ENCODE results near the gene TMEM63B.
"Not testable (repeated sequence)": the region's sequence is repeated elsewhere in the genome, so short reads cannot be mapped to it uniquely, and the experiment has no call there.

Gene TMEM63B

DNA sequence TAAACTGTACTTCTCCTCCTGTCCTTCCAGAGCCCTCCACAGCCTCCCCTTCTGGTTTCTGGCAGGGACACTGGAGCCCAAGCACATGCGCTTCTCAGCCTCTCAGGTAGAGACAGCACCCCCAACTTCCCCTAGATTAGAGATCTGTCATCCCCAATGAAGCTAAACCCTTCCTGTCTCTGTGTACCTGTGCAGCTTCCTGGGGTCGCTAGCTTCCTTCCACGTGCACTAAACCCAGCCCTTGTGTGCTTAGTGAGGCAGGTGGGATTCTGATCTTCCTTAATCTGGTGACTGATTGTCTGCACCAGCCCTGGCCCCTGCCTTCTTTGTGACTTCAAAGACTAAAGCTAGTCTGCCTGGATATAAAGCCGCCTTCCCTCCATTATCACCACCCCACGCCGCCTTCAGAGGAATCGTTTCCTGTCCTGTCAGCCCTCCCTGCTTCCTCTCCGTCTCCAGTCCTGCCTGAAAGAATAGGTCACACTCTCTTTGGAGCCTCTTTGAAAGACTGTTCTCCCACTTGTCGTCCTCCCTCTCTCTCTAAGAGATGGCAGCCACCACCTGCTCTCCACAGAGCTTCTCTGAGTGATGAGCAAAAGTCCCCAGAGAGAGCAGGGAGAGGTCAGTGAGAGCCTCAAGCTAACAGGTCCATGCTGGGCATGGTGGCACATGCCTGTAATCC lies 58.7 kb downstream of the TMEM63B start:
- no peak overlapping the region for H3K4me3 Mint-ChIP-seq
- H3K27me3 Mint-ChIP-seq, result peaks cover 14 to 16% of the 10 kb centered on the region in 2 donors
- no peak overlapping the region for H3K27ac Mint-ChIP-seq
- ATAC-seq (replicated peaks), result no peak
- no peaks in the 10 kb centered on the region for H3K36me3 Mint-ChIP-seq
- no peak for DNase-seq
- no peaks in the 10 kb centered on the region for H3K9me3 Mint-ChIP-seq
- peaks cover 0 to 4% of the 10 kb centered on the region in 2 donors for H3K4me1 Mint-ChIP-seq

DNA sequence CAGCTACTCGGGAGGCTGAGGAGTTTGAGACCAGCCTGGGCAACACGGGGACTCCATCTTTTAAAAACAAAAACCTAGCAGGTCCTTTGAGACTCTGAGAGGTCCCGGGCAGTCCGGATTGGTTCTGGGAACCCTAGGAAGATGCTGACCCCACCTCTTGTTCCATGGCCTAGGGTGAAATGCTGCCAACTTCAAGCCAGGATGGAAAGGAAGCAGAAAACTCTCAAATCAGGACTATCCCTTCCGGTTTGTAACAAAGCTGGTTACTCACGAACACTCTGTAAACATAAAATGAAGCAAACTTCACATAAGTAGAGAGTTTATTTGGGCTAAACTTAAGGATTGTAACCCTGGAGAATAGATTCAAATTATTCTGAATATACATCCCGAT lies 59.3 kb downstream of the TMEM63B start:
- Mint-ChIP-seq H3K4me3 (no peak overlapping the region), H3K36me3 (no peaks in the 10 kb centered on the region), H3K27me3 (peaks cover 14 to 16% of the 10 kb centered on the region in 2 donors), H3K27ac (no peak overlapping the region), H3K4me1 (peaks cover 0 to 4% of the 10 kb centered on the region in 2 donors), H3K9me3 (no peaks in the 10 kb centered on the region)
- DNase-seq, result no peak
- ATAC-seq (replicated peaks), result no peak

DNA sequence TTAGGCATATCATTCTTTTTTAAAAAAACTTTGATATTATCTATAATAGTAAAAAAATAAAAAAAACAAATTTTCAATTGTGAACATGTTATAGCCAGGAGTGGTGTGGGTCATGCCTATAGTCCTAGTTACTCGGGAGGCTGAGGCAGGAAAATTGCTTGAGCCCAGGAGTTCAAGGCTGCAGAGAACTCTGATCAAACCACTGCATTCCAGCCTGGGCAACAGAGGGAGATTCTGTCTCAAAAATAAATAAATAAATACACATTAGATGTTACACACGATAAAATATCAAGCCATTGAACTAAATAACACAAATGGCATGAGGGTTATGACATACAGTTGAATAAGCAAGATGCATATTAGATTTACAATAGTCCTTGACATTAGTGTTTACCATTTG lies 61.5 kb downstream of the TMEM63B start:
- ATAC-seq (replicated peaks) (no peak), DNase-seq (no peak)
- Mint-ChIP-seq H3K27ac (no peak overlapping the region), H3K36me3 (no peaks in the 10 kb centered on the region), H3K4me1 (peaks cover 0 to 4% of the 10 kb centered on the region in 2 donors), H3K4me3 (no peak overlapping the region), H3K27me3 (peaks cover 27 to 33% of the 10 kb centered on the region in 2 donors), H3K9me3 (no peaks in the 10 kb centered on the region)

DNA sequence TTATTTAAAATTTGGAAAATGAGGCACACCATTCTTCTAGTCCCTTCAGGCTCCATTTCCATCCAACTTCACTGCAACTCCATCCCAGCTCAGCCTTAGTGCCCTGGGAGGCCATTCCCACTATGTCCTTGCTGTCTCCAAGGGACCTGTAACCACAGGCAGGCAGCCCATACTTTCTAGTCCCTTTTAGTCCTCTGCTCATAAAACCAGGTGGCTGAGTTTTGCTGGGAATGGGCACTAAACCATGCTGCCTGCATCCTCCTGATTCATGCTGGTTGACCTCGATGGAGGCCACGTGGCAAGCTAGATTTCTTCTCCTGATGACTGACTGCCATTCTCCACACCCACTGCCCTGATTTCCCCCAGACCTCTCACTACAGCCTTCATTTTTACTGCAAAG lies 61.9 kb downstream of the TMEM63B start:
- H3K9me3 Mint-ChIP-seq, result no peaks in the 10 kb centered on the region
- peaks cover 0 to 4% of the 10 kb centered on the region in 2 donors for H3K4me1 Mint-ChIP-seq
- H3K27me3 Mint-ChIP-seq, result peaks cover 25 to 33% of the 10 kb centered on the region in 2 donors
- no peak overlapping the region for H3K4me3 Mint-ChIP-seq
- DNase-seq, result no peak
- no peak for ATAC-seq (replicated peaks)
- H3K27ac Mint-ChIP-seq, result no peak overlapping the region
- H3K36me3 Mint-ChIP-seq, result no peaks in the 10 kb centered on the region

DNA sequence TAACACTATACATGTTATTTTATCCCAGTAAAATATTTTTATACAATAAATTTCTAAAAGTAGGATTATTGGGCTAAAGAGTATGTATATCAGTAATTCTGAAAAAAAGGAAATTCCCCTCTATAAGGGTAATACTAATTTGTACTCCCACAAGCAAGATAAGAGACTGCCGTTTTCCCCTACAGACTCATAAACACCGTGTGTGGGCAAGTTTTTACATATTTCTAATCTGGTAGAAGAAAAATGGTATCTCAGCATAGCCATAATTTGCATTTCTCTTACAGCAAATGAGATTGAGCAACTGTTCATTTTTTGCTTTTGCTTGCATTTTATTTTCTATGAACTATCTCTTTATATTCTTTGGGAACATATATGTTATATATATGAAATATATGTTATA lies 63.4 kb downstream of the TMEM63B start:
- H3K9me3 Mint-ChIP-seq, result no peaks in the 10 kb centered on the region
- H3K4me1 Mint-ChIP-seq, result peaks cover 0 to 4% of the 10 kb centered on the region in 2 donors
- peak; percentile 81 to 92 for ATAC-seq (replicated peaks)
- H3K4me3 Mint-ChIP-seq, result no peak overlapping the region
- no peak for DNase-seq
- H3K27me3 Mint-ChIP-seq, result peaks cover 29 to 32% of the 10 kb centered on the region in 2 donors
- H3K27ac Mint-ChIP-seq, result no peak overlapping the region
- H3K36me3 Mint-ChIP-seq, result no peaks in the 10 kb centered on the region

DNA sequence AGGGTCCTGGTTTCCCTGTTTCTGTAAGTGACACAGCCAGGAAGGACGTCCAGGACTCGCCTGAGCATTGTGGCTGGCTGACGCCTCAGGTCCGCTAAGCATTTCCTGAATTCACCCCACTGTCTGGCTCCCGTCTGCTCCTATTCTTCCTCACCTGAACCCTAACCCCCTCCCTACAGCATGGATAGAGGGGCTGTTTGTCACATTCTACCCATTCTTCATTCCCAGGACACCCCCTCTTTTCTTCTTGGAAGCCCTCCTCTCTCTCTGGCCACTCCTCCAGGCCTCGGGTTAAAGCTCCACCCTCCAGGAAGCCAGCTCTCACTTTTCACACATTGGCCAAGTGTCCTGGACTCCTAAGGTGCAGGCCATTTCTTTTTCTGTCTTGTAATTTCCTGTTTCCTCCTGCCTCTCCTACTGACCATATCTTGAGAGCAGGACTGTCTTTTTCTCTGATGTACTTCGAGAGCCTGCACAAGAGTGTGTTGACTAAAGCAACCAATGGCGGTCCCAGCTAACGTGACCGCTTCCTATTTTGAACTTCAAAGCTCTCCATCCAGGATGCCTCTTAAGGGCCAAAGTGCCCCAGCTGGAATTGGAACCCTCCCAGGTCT lies 65.2 kb downstream of the TMEM63B start:
- DNase-seq (no peak), ATAC-seq (replicated peaks) (no peak)
- no peaks in the 10 kb centered on the region for H3K4me1 Mint-ChIP-seq
- no peaks in the 10 kb centered on the region for H3K36me3 Mint-ChIP-seq
- no peak overlapping the region for H3K4me3 Mint-ChIP-seq
- peaks cover 20 to 21% of the 10 kb centered on the region in 2 donors for H3K27me3 Mint-ChIP-seq
- no peaks in the 10 kb centered on the region for H3K9me3 Mint-ChIP-seq
- no peak overlapping the region for H3K27ac Mint-ChIP-seq

DNA sequence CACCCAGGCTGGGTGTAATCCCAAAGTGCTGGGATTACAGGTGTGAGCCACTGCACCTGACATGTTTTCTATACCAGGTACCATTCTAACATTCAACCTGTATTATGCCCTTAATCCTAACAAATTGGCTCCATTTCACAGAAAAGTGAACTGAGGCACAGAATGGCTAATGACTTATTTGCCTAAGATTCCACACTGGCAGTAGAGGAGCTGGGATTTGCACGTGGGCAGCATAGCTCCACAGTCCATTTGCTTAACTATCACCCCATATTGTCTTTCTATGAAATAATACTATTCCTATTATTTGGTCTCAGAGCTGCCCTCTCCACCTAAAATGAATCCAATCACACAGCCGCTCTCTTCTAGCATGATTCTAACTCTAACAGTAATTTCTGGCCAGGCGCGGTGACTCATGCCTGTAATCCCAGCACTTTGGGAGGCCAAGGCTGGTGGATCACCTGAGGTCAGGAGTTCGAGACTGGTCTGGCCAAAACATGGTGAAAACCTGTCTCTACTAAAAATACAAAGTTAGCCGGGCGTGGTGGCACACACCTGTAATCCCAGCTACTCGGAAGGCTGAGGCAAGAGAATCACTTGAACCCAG lies 66.1 kb downstream of the TMEM63B start:
- Mint-ChIP-seq H3K27ac (no peak overlapping the region), H3K27me3 (peaks cover 20 to 21% of the 10 kb centered on the region in 2 donors), H3K9me3 (no peaks in the 10 kb centered on the region)

DNA sequence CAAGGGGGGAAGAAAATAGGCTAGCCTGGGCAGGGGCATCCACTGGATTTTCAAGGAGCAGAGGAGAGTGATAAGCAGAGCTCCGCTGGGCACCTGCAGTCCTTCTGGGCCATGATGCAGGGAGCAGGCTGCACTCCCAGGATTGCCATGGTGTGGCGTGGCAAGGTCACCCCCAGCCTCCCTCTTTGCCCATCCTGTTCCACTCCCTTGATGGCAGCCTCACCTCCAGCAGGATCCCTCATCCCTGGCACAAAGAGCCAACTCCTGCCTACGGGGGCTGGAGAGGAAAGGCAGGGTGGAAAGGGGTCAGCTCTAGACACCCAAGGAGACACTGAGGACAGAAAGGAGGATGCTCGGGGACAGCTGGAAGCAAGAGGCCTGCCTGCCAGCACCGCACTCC lies 67.0 kb downstream of the TMEM63B start:
- Mint-ChIP-seq H3K9me3 (no peaks in the 10 kb centered on the region), H3K4me3 (no peak overlapping the region), H3K4me1 (no peaks in the 10 kb centered on the region), H3K36me3 (no peaks in the 10 kb centered on the region), H3K27ac (no peak overlapping the region), H3K27me3 (peaks cover 20 to 21% of the 10 kb centered on the region in 2 donors)
- ATAC-seq (replicated peaks) (no peak), DNase-seq (no peak)

More for the DNA sequence above, 66.1 kb downstream of the TMEM63B start:
- ATAC-seq (replicated peaks) (no peak), DNase-seq (no peak)
- no peaks in the 10 kb centered on the region for H3K36me3 Mint-ChIP-seq
- H3K4me1 Mint-ChIP-seq, result no peaks in the 10 kb centered on the region
- H3K4me3 Mint-ChIP-seq, result no peak overlapping the region

DNA sequence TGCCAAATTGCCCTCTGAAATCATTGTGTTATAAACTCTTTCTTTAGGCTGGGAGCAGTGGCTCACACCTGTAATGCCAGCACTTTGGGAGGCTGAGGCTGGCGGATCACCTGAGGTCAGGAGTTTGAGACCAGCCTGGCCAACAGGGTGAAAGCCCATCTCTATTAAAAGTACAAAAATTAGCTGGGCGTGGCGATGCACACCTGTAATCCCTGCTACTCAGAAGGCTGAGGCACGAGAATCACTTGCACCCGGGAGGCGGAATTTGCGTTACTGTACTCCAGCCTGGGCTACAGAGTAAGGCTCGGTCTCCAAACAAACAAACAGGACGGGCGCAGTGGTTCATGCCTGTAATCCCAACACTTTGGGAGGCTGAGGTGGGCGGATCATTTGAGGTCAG lies 69.0 kb downstream of the TMEM63B start:
- not testable (repeated sequence) for H3K4me3 Mint-ChIP-seq

DNA sequence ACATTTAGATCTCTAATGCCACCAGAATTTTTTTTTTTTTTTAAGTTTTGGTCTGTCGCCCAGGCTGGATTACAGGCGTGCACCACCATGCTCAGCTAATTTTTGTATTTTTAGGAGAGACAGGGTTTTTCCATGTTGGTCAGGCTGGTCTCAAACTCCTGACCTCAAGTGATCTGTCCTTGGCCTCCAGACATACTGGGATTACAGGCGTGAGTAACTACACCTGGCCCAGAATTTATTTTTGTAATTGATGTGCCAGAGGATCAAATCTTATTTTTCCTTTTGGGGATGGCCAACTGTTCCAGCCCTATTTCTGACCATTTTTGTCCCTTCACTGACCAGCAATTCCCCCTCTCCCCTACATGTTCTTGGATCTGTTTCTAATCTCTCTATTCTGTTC lies 71.3 kb downstream of the TMEM63B start:
- no peaks in the 10 kb centered on the region for H3K4me1 Mint-ChIP-seq
- no peaks in the 10 kb centered on the region for H3K9me3 Mint-ChIP-seq
- H3K27me3 Mint-ChIP-seq, result peaks cover 8 to 20% of the 10 kb centered on the region in 2 donors
- H3K36me3 Mint-ChIP-seq, result no peaks in the 10 kb centered on the region
- no peak overlapping the region for H3K4me3 Mint-ChIP-seq
- ATAC-seq (replicated peaks) (no peak), DNase-seq (no peak)
- H3K27ac Mint-ChIP-seq, result no peak overlapping the region

More for the DNA sequence above, 69.0 kb downstream of the TMEM63B start:
- not testable (repeated sequence) for DNase-seq; ATAC-seq (replicated peaks); H3K36me3 Mint-ChIP-seq; H3K27ac Mint-ChIP-seq; H3K9me3 Mint-ChIP-seq; H3K4me1 Mint-ChIP-seq
- peaks cover 25 to 29% of the 10 kb centered on the region in 2 donors for H3K27me3 Mint-ChIP-seq

DNA sequence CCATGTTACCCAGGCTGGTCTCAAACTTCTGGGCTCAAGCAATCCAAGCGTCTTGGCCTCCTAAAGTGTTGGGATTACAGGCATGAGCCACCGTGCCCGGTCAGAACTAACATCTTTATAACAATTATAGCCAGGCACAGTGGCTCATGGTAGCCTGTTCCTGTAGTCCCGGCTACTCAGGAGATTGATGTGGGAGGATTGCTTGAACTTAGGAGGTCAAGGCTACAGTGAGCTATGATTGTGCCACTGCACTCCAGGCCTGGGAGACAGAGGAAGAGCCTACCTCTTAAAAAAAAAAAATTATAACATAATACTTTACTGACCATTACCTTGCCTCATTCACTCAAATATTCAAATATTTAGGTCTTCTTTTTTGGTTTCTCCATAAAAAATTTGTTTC lies 72.5 kb downstream of the TMEM63B start:
- Mint-ChIP-seq H3K36me3 (no peaks in the 10 kb centered on the region), H3K4me3 (no peak overlapping the region), H3K4me1 (no peaks in the 10 kb centered on the region), H3K27ac (no peak overlapping the region), H3K9me3 (no peaks in the 10 kb centered on the region), H3K27me3 (peaks cover 4 to 11% of the 10 kb centered on the region in 2 donors)
- DNase-seq, result no peak
- ATAC-seq (replicated peaks), result no peak

DNA sequence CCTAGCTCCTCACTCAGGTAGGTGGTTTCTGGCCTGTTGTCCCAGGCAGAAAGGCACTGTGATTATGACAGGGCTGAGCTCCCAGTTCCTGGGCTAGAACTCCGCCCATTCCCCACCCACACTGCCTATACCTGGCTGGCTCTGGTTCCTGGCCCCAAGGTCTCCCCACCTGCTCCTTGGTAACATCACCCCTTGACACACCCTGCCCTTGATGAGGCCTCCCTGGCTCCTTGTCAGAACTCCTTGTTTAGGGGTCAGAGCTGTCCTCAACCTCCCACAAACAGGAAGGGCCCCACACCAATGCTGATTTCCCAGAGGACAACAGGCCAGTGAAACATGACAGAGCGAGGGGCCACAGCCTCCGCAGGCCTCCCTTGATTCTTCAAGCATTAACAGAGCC lies 73.8 kb downstream of the TMEM63B start:
- no peaks in the 10 kb centered on the region for H3K4me1 Mint-ChIP-seq
- H3K9me3 Mint-ChIP-seq, result no peaks in the 10 kb centered on the region
- peak overlapping the region; percentile 39 for H3K27ac Mint-ChIP-seq
- no peaks in the 10 kb centered on the region for H3K36me3 Mint-ChIP-seq
- H3K4me3 Mint-ChIP-seq, result no peak overlapping the region
- H3K27me3 Mint-ChIP-seq, result peaks cover 4 to 12% of the 10 kb centered on the region in 2 donors
- no peak for DNase-seq
- ATAC-seq (replicated peaks), result no peak

DNA sequence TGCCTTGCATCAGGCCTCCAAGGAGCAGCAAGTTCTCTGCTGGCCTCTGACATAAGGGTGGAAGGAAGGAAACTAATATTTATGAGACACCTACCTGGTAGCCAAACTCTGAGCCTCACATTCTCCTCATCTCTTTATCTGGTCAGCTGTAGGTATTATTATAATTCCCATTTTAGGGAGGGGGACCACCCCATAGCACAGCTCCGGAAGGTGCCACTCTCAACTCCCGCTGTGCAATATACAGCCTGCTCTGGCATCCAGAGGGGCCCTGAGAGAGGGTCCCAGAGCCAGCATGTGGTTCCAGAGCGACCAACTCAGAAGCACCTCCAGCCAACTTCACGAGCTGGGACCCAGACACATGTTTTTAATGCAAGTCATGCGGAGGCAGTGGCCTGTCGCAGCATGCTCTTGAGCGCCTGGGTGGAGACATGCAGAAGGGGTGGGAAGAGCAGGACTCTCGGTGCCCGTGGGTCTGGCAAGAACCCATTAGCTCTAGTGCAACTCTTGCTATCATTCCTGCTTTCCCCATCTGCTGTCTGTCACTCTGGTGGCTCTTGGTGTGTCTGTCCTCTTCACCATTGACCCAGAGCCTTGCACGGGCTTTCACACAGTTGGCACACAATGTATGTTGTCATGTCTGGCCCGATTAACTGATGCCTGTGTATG lies 74.4 kb downstream of the TMEM63B start:
- peaks cover 0 to 2% of the 10 kb centered on the region in 2 donors for H3K4me1 Mint-ChIP-seq
- no peaks in the 10 kb centered on the region for H3K9me3 Mint-ChIP-seq
- no peak for ATAC-seq (replicated peaks)

DNA sequence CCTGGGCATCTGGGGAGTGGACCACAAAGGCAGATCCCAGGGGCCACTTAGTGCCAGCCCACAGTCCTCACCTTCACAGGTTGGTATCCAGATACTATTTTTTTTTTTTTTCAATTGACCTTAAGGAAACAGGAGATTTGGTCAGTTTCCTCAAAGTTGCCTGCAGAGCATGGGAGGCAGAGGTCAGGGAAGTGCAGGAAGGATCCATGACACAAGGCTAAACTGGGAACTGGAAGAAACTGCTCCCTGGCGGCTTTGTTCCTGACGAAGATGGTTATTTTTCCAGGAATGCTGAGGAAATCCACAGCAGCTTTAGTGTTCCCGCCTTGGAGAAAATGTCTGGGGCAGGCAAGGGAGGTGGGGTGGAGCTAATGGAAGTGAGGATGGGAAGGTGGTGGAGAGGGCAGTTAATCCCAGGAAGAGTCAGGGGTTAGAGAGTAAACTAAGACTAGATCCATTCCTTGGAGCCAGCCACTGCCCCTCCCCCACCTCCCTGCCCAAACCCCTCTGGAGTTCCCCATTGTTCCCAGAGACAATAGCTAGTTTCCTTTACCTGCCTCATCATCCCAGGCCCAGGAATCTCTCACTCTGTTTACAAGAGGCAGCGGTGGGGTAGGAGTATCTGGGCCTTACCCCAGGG lies 75.1 kb downstream of the TMEM63B start:
- H3K4me3 Mint-ChIP-seq, result no peak overlapping the region
- H3K4me1 Mint-ChIP-seq, result peaks cover 0 to 2% of the 10 kb centered on the region in 2 donors
- H3K36me3 Mint-ChIP-seq, result no peaks in the 10 kb centered on the region
- H3K27me3 Mint-ChIP-seq, result peaks cover 8 to 18% of the 10 kb centered on the region in 2 donors
- no peaks in the 10 kb centered on the region for H3K9me3 Mint-ChIP-seq
- no peak for ATAC-seq (replicated peaks)
- DNase-seq, result no peak
- H3K27ac Mint-ChIP-seq, result no peak overlapping the region

More for the DNA sequence above, 74.4 kb downstream of the TMEM63B start:
- DNase-seq, result no peak
- Mint-ChIP-seq H3K27ac (peak overlapping the region; percentile 39), H3K27me3 (peaks cover 8 to 17% of the 10 kb centered on the region in 2 donors), H3K4me3 (no peak overlapping the region), H3K36me3 (no peaks in the 10 kb centered on the region)
